K562 (cell line): ENCODE results near the gene TMEM38B. TPM values are rescaled to one million over a fixed set of nuclear protein-coding genes. Genes with fewer than 3 reads are reported as not detected.

Source experiments
- ATF2 ChIP-seq: sonication (generic); formaldehyde crosslinking; IDR thresholded peaks from 2 replicates; pipeline ENCODE4 v1.8.1; 2022; ENCODE audit warnings: missing genetic modification reagents
- CEBPB ChIP-seq: fragments of 450-650 bp; IDR thresholded peaks from 2 replicates; pipeline ENCODE4 v1.6.1; 2016; ENCODE audit warnings: missing genetic modification characterization, missing compliant biosample characterization
- ETS2 ChIP-seq: IDR thresholded peaks from 2 replicates; pipeline ENCODE4 v1.6.1; 2016; ENCODE audit warnings: borderline replicate concordance, missing genetic modification characterization, mild to moderate bottlenecking, moderate library complexity, missing compliant biosample characterization; ENCODE audit not compliant: poor library complexity, severe bottlenecking
- HDAC6 ChIP-seq: IDR thresholded peaks from 2 replicates; pipeline ENCODE4 v1.6.1; 2012; ENCODE audit warnings: low read depth, mild to moderate bottlenecking, control low read depth, inconsistent platforms, low read length, moderate library complexity
- POLR2G ChIP-seq: fragments of 200-400 bp; formaldehyde crosslinking; IDR thresholded peaks from 2 replicates; pipeline ENCODE4 v1.6.1; 2017; ENCODE audit warnings: low read depth, mild to moderate bottlenecking, antibody characterized with exemption, low read length, moderate library complexity
- ZNF134 ChIP-seq: fragments of 250-450 bp; sonication (Bioruptor Pico); conservative IDR thresholded peaks from 2 replicates; pipeline ENCODE4 v1.4.0; 2020
- ZNF143 ChIP-seq: sonication (generic); formaldehyde crosslinking; IDR thresholded peaks from 2 replicates; pipeline ENCODE4 v1.9.0; 2022; ENCODE audit warnings: mild to moderate bottlenecking, missing genetic modification reagents
- ZNF592 ChIP-seq: fragments of 450-650 bp; IDR thresholded peaks from 2 replicates; pipeline ENCODE4 v1.6.1; 2017; ENCODE audit warnings: antibody characterized with exemption, mild to moderate bottlenecking
- polyA plus RNA-seq, 8 experiments: library from polyadenylated mRNA; depleted of rRNA in 4 of 8; stranded (reverse) in 5 of 8; unstranded in 3 of 8; fragments of >200 nt; fragmentation: Nextera tagmentation in 2 of 8; fragmentation: Illumina TruSeq in 1 of 8; extraction: Ambion mirVana in 2 of 8; extraction: Trizol in 1 of 8; gene quantifications; 2 replicates each; pipeline versions ENCODE4 v1.2.1 to v1.2.3, GENCODE V29; 2011 to 2014; ENCODE audit warnings: inconsistent platforms in 1 of 8, missing spikeins in 1 of 8
- total RNA-seq, 7 experiments: library from RNA; depleted of rRNA in 6 of 7; stranded (reverse); fragments of >200 nt in 6 of 7; fragmentation: Illumina TruSeq in 2 of 7; extraction: Trizol in 2 of 7; gene quantifications; 2 replicates each; pipeline versions ENCODE4 v1.2.1 to v1.2.3, GENCODE V29; 2011 to 2021; ENCODE audit warnings: low replicate concordance in 1 of 7

The TMEM38B gene
- total and polyA plus RNA-seq, 9 of the 15 experiments (the other 6 are each of a cell fraction or from before 2014, with no cell fraction given) = 26.0 to 57.5 (median 38.5) TPM

- no peak for TF ChIP-seq ZNF592
- TF ChIP-seq ETS2 (tag) = no peak
- no peak for TF ChIP-seq ZNF143 (CRISPR knock-in tag)
- no peak for TF ChIP-seq ATF2 (CRISPR knock-in tag)
- TF ChIP-seq ZNF134 (CRISPR knock-in tag) = no peak
- no peak; the same call in 1 of the 2 replicates for TF ChIP-seq CEBPB (tag)
- no peak for TF ChIP-seq HDAC6
- no peak for TF ChIP-seq POLR2G
Measured at GRCh38 chr9:105725370-105725769, 31.0 kb downstream of the TMEM38B start (continued).
